ENCODE results near the gene CHRNA3.

Gene CHRNA3

GRCh38 chr15:78629716-78630065 is 8.9 kb upstream of the CHRNA3 start:
- Histone ChIP-seq H3K79me2 (ENCODE audit: insufficient read depth, low read length) (no peaks in the 10 kb centered on the region), H4K20me1 (ENCODE audit: insufficient read depth, low read length) (no peaks in the 10 kb centered on the region), H3K4me2 (ENCODE audit: insufficient read depth, low read length) (no peak overlapping the region), H3K27me3 (ENCODE audit: insufficient read depth, low read length, poor library complexity) (no peaks in the 10 kb centered on the region), H2AFZ (ENCODE audit: low read depth, low read length) (no peak overlapping the region), H3K4me1 (ENCODE audit: insufficient read depth, low read length) (no peaks in the 10 kb centered on the region), H3K36me3 (ENCODE audit: insufficient read depth, low read length) (no peaks in the 10 kb centered on the region), H3K4me3 (ENCODE audit: low read depth in 1 of 2, low read length in 2 of 2) (no peak overlapping the region), H3K27ac (ENCODE audit: low read length) (no peak overlapping the region), H3K9me3 (ENCODE audit: insufficient read depth, low read length, severe bottlenecking) (no peaks in the 10 kb centered on the region), H3K9ac (ENCODE audit: low read depth, low read length) (no peak overlapping the region)
- DNase-seq (no peak), ATAC-seq (ENCODE audit: insufficient read depth, low read depth) (no peak)
- TF ChIP-seq EZH2 (IDR thresholded peaks at IDR 0.05; ENCODE audit: borderline replicate concordance, low read depth, low read length, severe bottlenecking): no peak
- TF ChIP-seq CTCF (IDR thresholded peaks at IDR 0.05; ENCODE audit: borderline replicate concordance, extremely low read depth, low read length, poor library complexity, severe bottlenecking): no peak

GRCh38 chr15:78629031-78629715 is 8.4 kb upstream of the CHRNA3 start:
- Histone ChIP-seq H3K9ac (ENCODE audit: low read depth, low read length) (no peak overlapping the region), H4K20me1 (ENCODE audit: insufficient read depth, low read length) (no peaks in the 10 kb centered on the region), H3K79me2 (ENCODE audit: insufficient read depth, low read length) (no peaks in the 10 kb centered on the region), H3K4me2 (ENCODE audit: insufficient read depth, low read length) (no peak overlapping the region), H3K27me3 (ENCODE audit: insufficient read depth, low read length, poor library complexity) (no peaks in the 10 kb centered on the region), H3K9me3 (ENCODE audit: insufficient read depth, low read length, severe bottlenecking) (no peaks in the 10 kb centered on the region), H3K36me3 (ENCODE audit: insufficient read depth, low read length) (no peaks in the 10 kb centered on the region), H3K27ac (ENCODE audit: low read length) (no peak overlapping the region), H3K4me3 (ENCODE audit: low read depth in 1 of 2, low read length in 2 of 2) (no peak overlapping the region), H3K4me1 (ENCODE audit: insufficient read depth, low read length) (no peaks in the 10 kb centered on the region), H2AFZ (ENCODE audit: low read depth, low read length) (no peak overlapping the region)
- TF ChIP-seq EZH2 (IDR thresholded peaks at IDR 0.05; ENCODE audit: borderline replicate concordance, low read depth, low read length, severe bottlenecking): no peak
- TF ChIP-seq CTCF (IDR thresholded peaks at IDR 0.05; ENCODE audit: borderline replicate concordance, extremely low read depth, low read length, poor library complexity, severe bottlenecking): no peak
- no peak for DNase-seq
- ATAC-seq (ENCODE audit: insufficient read depth, low read depth): no peak

GRCh38 chr15:78628227-78628626 is 7.4 kb upstream of the CHRNA3 start:
- H3K79me2 ChIP-seq (ENCODE audit: insufficient read depth, low read length): no peaks in the 10 kb centered on the region
- H4K20me1 ChIP-seq (ENCODE audit: insufficient read depth, low read length): no peaks in the 10 kb centered on the region
- no peaks in the 10 kb centered on the region for H3K9me3 ChIP-seq (ENCODE audit: insufficient read depth, low read length, severe bottlenecking)
- TF ChIP-seq EZH2 (IDR thresholded peaks at IDR 0.05; ENCODE audit: borderline replicate concordance, low read depth, low read length, severe bottlenecking): no peak
- TF ChIP-seq CTCF (IDR thresholded peaks at IDR 0.05; ENCODE audit: borderline replicate concordance, extremely low read depth, low read length, poor library complexity, severe bottlenecking): no peak
- no peaks in the 10 kb centered on the region for H3K36me3 ChIP-seq (ENCODE audit: insufficient read depth, low read length)
- no peak overlapping the region for H3K4me2 ChIP-seq (ENCODE audit: insufficient read depth, low read length)
- DNase-seq: no peak
- no peak overlapping the region for H3K9ac ChIP-seq (ENCODE audit: low read depth, low read length)
- H3K27me3 ChIP-seq (ENCODE audit: insufficient read depth, low read length, poor library complexity): no peaks in the 10 kb centered on the region
- H2AFZ ChIP-seq (ENCODE audit: low read depth, low read length): no peak overlapping the region
- H3K4me1 ChIP-seq (ENCODE audit: insufficient read depth, low read length): no peaks in the 10 kb centered on the region
- ATAC-seq (ENCODE audit: insufficient read depth, low read depth): no peak
- H3K4me3 ChIP-seq (ENCODE audit: low read depth in 1 of 2, low read length in 2 of 2): no peak overlapping the region
- no peak overlapping the region for H3K27ac ChIP-seq (ENCODE audit: low read length)

All from DND-41 (cell line).